Nephron progenitor cell (in vitro differentiated cells): ENCODE results near the gene MVB12B.
"Not testable (repeated sequence)": the region's sequence is repeated elsewhere in the genome, so short reads cannot be mapped to it uniquely, and the experiment has no call there.

Experiments
- DNase-seq: peaks from one replicate; pipeline ENCODE4 v3.0.0; 2021
- H3K27ac Mint-ChIP-seq: 2 replicates; pipeline ENCODE4 v1.8.0; 2021; ENCODE audit warnings: mild to moderate bottlenecking, moderate library complexity, mixed read lengths
- H3K27me3 Mint-ChIP-seq: 2 replicates; pipeline ENCODE4 v1.8.0; 2021; ENCODE audit warnings: mild to moderate bottlenecking, low read depth, mixed read lengths; ENCODE audit not compliant: poor library complexity
- H3K36me3 Mint-ChIP-seq: 2 replicates; pipeline ENCODE4 v1.8.0; 2021; ENCODE audit warnings: low read depth, mixed read lengths
- H3K4me1 Mint-ChIP-seq: 2 replicates; pipeline ENCODE4 v1.8.0; 2021; ENCODE audit warnings: mixed read lengths
- H3K4me3 Mint-ChIP-seq: 2 replicates; pipeline ENCODE4 v1.8.0; 2021; ENCODE audit warnings: mild to moderate bottlenecking, moderate library complexity, mixed read lengths
- H3K9me3 Mint-ChIP-seq: 2 replicates; pipeline ENCODE4 v1.8.0; 2021; ENCODE audit warnings: mild to moderate bottlenecking, moderate library complexity, mixed read lengths
- CTCF ChIP-seq: fragments of 200-600 bp; sonication (generic); IDR thresholded peaks from 2 replicates; pipeline ENCODE4 v1.5.0; 2021; ENCODE audit warnings: antibody characterized with exemption

The MVB12B gene

GRCh38 chr9:126474786-126475485 lies 148.3 kb downstream of the MVB12B start:
- Mint-ChIP-seq H3K4me3 (no peak overlapping the region), H3K4me1 (peaks cover 25% of the 10 kb centered on the region), H3K27ac (no peak overlapping the region), H3K36me3 (peaks cover 32% of the 10 kb centered on the region), H3K9me3 (peaks cover 7% of the 10 kb centered on the region), H3K27me3 (peaks cover 3% of the 10 kb centered on the region)
- TF ChIP-seq CTCF = no peak
- no peak for DNase-seq

GRCh38 chr9:126475933-126476555 lies 149.4 kb downstream of the MVB12B start:
- H3K27me3 Mint-ChIP-seq = no peaks in the 10 kb centered on the region
- H3K27ac Mint-ChIP-seq = no peak overlapping the region
- DNase-seq = no peak
- peaks cover 34% of the 10 kb centered on the region for H3K36me3 Mint-ChIP-seq
- TF ChIP-seq CTCF = no peak
- H3K9me3 Mint-ChIP-seq = peaks cover 7% of the 10 kb centered on the region
- H3K4me3 Mint-ChIP-seq = no peak overlapping the region
- peaks cover 24% of the 10 kb centered on the region for H3K4me1 Mint-ChIP-seq

- not testable (repeated sequence) for H3K27me3 Mint-ChIP-seq, H3K27ac Mint-ChIP-seq, H3K9me3 Mint-ChIP-seq, DNase-seq, H3K4me3 Mint-ChIP-seq
- Mint-ChIP-seq H3K36me3 (peaks cover 36% of the 10 kb centered on the region), H3K4me1 (peaks cover 24% of the 10 kb centered on the region)
These were observed 150.8 kb downstream of the MVB12B start for GRCh38 chr9:126477432-126477831.

GRCh38 chr9:126478216-126478981 lies 151.8 kb downstream of the MVB12B start:
- no peak overlapping the region for H3K4me3 Mint-ChIP-seq
- H3K4me1 Mint-ChIP-seq = peaks cover 25% of the 10 kb centered on the region
- H3K27ac Mint-ChIP-seq = no peak overlapping the region
- TF ChIP-seq CTCF = no peak
- H3K27me3 Mint-ChIP-seq = peaks cover 3% of the 10 kb centered on the region
- H3K9me3 Mint-ChIP-seq = peaks cover 7% of the 10 kb centered on the region
- peaks cover 36% of the 10 kb centered on the region for H3K36me3 Mint-ChIP-seq
- DNase-seq = no peak

GRCh38 chr9:126479515-126479914 lies 152.9 kb downstream of the MVB12B start:
- Mint-ChIP-seq H3K27ac (no peak overlapping the region), H3K4me1 (peaks cover 25% of the 10 kb centered on the region)

More at GRCh38 chr9:126479515-126479914, 152.9 kb downstream of the MVB12B start:
- H3K36me3 Mint-ChIP-seq = peaks cover 41% of the 10 kb centered on the region
- H3K9me3 Mint-ChIP-seq = peaks cover 7% of the 10 kb centered on the region
- no peak for TF ChIP-seq CTCF
- DNase-seq = no peak
- no peak overlapping the region for H3K4me3 Mint-ChIP-seq
- peaks cover 6% of the 10 kb centered on the region for H3K27me3 Mint-ChIP-seq
